Type B pancreatic cell (in vitro differentiated cells): Measurements from ENCODE around the gene ARNT2. TPM values are rescaled to one million over a fixed set of nuclear protein-coding genes. Genes with fewer than 3 reads are reported as not detected.

Experiments
- DNase-seq: peaks from one replicate; pipeline ENCODE4 v3.0.0; 2021; ENCODE audit warnings: mixed read lengths; ENCODE audit not compliant: unreplicated experiment; ENCODE audit errors: extremely low spot score
- H3K27ac Mint-ChIP-seq: 2 replicates; pipeline ENCODE4 v1.8.0; 2021; ENCODE audit warnings: mild to moderate bottlenecking, mixed read lengths
- H3K27me3 Mint-ChIP-seq: 2 replicates; pipeline ENCODE4 v1.8.0; 2021; ENCODE audit warnings: mixed read lengths
- H3K36me3 Mint-ChIP-seq: 2 replicates; pipeline ENCODE4 v1.8.0; 2021; ENCODE audit warnings: mixed read lengths
- H3K4me1 Mint-ChIP-seq: one replicate; pipeline ENCODE4 v1.8.0; 2021; ENCODE audit warnings: mixed read lengths; ENCODE audit not compliant: unreplicated experiment
- H3K4me3 Mint-ChIP-seq: 2 replicates; pipeline ENCODE4 v1.8.0; 2021; ENCODE audit warnings: mild to moderate bottlenecking, mixed read lengths
- H3K9me3 Mint-ChIP-seq: 2 replicates; pipeline ENCODE4 v1.8.0; 2021; ENCODE audit warnings: mixed read lengths
- CTCF ChIP-seq: fragments of 200-600 bp; sonication (generic); conservative IDR thresholded peaks from 2 replicates; pipeline ENCODE4 v1.5.0; 2021; ENCODE audit warnings: antibody characterized with exemption, mild to moderate bottlenecking
- total RNA-seq: library from RNA; stranded (reverse); gene quantifications from 2 replicates; pipeline ENCODE4 v1.2.1, GENCODE V29; 2021; ENCODE audit warnings: low replicate concordance

The ARNT2 gene
- total RNA-seq, 1 donor from 2014 or later = 22.4 TPM

GRCh38 chr15:80473286-80474223 is 69.4 kb downstream of the ARNT2 start:
- no peaks in the 10 kb centered on the region for H3K9me3 Mint-ChIP-seq
- no peak overlapping the region for H3K4me3 Mint-ChIP-seq
- no peak for DNase-seq
- peaks cover 28% of the 10 kb centered on the region for H3K4me1 Mint-ChIP-seq
- no peaks in the 10 kb centered on the region for H3K27me3 Mint-ChIP-seq
- TF ChIP-seq CTCF = no peak
- no peak overlapping the region for H3K27ac Mint-ChIP-seq
- H3K36me3 Mint-ChIP-seq = peaks cover 49% of the 10 kb centered on the region

- peaks cover 30% of the 10 kb centered on the region for H3K4me1 Mint-ChIP-seq
- peaks cover 49% of the 10 kb centered on the region for H3K36me3 Mint-ChIP-seq
- H3K4me3 Mint-ChIP-seq = no peak overlapping the region
- no peak for DNase-seq
- H3K9me3 Mint-ChIP-seq = no peaks in the 10 kb centered on the region
- no peak overlapping the region for H3K27ac Mint-ChIP-seq
- no peaks in the 10 kb centered on the region for H3K27me3 Mint-ChIP-seq
- TF ChIP-seq CTCF = no peak
Measured at GRCh38 chr15:80474224-80475215, 70.3 kb downstream of the ARNT2 start.

GRCh38 chr15:80475572-80475971 is 71.4 kb downstream of the ARNT2 start:
- Mint-ChIP-seq H3K27ac (no peak overlapping the region), H3K4me1 (peaks cover 35% of the 10 kb centered on the region), H3K36me3 (peaks cover 41% of the 10 kb centered on the region), H3K27me3 (no peaks in the 10 kb centered on the region), H3K9me3 (no peaks in the 10 kb centered on the region), H3K4me3 (no peak overlapping the region)
- DNase-seq = no peak
- TF ChIP-seq CTCF = peak; percentile 61

GRCh38 chr15:80476036-80476435 is 71.9 kb downstream of the ARNT2 start:
- Mint-ChIP-seq H3K4me1 (peaks cover 37% of the 10 kb centered on the region), H3K36me3 (peaks cover 42% of the 10 kb centered on the region), H3K9me3 (no peaks in the 10 kb centered on the region), H3K27me3 (no peaks in the 10 kb centered on the region), H3K4me3 (no peak overlapping the region), H3K27ac (no peak overlapping the region)
- no peak for DNase-seq
- TF ChIP-seq CTCF = no peak

- H3K4me3 Mint-ChIP-seq = no peak overlapping the region
- peaks cover 26% of the 10 kb centered on the region for H3K4me1 Mint-ChIP-seq
- H3K27me3 Mint-ChIP-seq = no peaks in the 10 kb centered on the region
- DNase-seq = no peak
- H3K36me3 Mint-ChIP-seq = peaks cover 33% of the 10 kb centered on the region
- H3K27ac Mint-ChIP-seq = no peak overlapping the region
- TF ChIP-seq CTCF = no peak
- H3K9me3 Mint-ChIP-seq = no peaks in the 10 kb centered on the region
Measured at GRCh38 chr15:80478075-80478474, 73.9 kb downstream of the ARNT2 start.
